Osteoblast (primary cell): ENCODE results near the gene BDH1. TPM values are rescaled to one million over a fixed set of nuclear protein-coding genes. Genes with fewer than 3 reads are reported as not detected.

Source experiments
- DNase-seq: peaks from one replicate; pipeline ENCODE4 v3.0.0; 2011; ENCODE audit warnings: low spot score, mixed read lengths; ENCODE audit not compliant: insufficient read length; ENCODE audit errors: missing footprints
- H2AFZ ChIP-seq: 2 replicates; pipeline ENCODE4 v1.6.0; 2011; ENCODE audit warnings: mild to moderate bottlenecking, low read length
- H3K27ac ChIP-seq: 2 replicates; pipeline ENCODE4 v1.5.1; 2011; ENCODE audit warnings: mild to moderate bottlenecking, low read depth, low read length, moderate library complexity
- H3K27me3 ChIP-seq: 2 replicates; pipeline ENCODE4 v1.6.0; 2012; ENCODE audit warnings: mild to moderate bottlenecking, control low read depth, inconsistent platforms, low read length, moderate library complexity; ENCODE audit not compliant: insufficient read depth
- H3K36me3 ChIP-seq: 2 replicates; pipeline ENCODE4 v1.5.1; 2011; ENCODE audit warnings: mild to moderate bottlenecking, low read length, control low read depth, moderate library complexity; ENCODE audit not compliant: insufficient read depth
- H3K4me1 ChIP-seq: 2 replicates; pipeline ENCODE4 v1.5.1; 2011; ENCODE audit warnings: mild to moderate bottlenecking, low read length, control low read depth, moderate library complexity; ENCODE audit not compliant: insufficient read depth
- H3K4me2 ChIP-seq: 2 replicates; pipeline ENCODE4 v1.6.0; 2011; ENCODE audit warnings: mild to moderate bottlenecking, low read length; ENCODE audit not compliant: insufficient read depth
- H3K4me3 ChIP-seq: fragments of 200-600 bp; sonication (generic); 3 replicates; pipeline ENCODE4 v1.5.1; 2012; ENCODE audit warnings: mild to moderate bottlenecking, low read length, inconsistent platforms; ENCODE audit not compliant: insufficient read depth
- H3K79me2 ChIP-seq: 2 replicates; pipeline ENCODE4 v1.6.0; 2012; ENCODE audit warnings: mild to moderate bottlenecking, low read length, control low read depth, inconsistent platforms; ENCODE audit not compliant: insufficient read depth
- H3K9me3 ChIP-seq: 2 replicates; pipeline ENCODE4 v1.5.1; 2011; ENCODE audit warnings: low read depth, low read length, control low read depth
- H4K20me1 ChIP-seq: 2 replicates; pipeline ENCODE4 v1.6.0; 2012; ENCODE audit warnings: mild to moderate bottlenecking, low read length, control low read depth; ENCODE audit not compliant: insufficient read depth
- small RNA-seq: library from RNA; depleted of rRNA; stranded (forward); fragments of <200 nt; gene quantifications from one replicate; pipeline ENCODE3, GENCODE V24; 2012
- total RNA-seq: library from RNA; depleted of rRNA; stranded (reverse); fragments of >200 nt; gene quantifications from 2 replicates; pipeline ENCODE4 v1.2.3, GENCODE V29; 2012
- TF ChIP-seq, protein P1 (sequence below): IDR thresholded peaks from 2 replicates; pipeline ENCODE4 v1.5.1; 2011; ENCODE audit warnings: mild to moderate bottlenecking, low read depth, low read length, moderate library complexity; ENCODE audit errors: extremely low read depth

The BDH1 gene
- total RNA-seq, 1 donor, result 5.8 TPM

- no peak overlapping the region for H3K27ac ChIP-seq
- TF ChIP-seq, protein P1, sequence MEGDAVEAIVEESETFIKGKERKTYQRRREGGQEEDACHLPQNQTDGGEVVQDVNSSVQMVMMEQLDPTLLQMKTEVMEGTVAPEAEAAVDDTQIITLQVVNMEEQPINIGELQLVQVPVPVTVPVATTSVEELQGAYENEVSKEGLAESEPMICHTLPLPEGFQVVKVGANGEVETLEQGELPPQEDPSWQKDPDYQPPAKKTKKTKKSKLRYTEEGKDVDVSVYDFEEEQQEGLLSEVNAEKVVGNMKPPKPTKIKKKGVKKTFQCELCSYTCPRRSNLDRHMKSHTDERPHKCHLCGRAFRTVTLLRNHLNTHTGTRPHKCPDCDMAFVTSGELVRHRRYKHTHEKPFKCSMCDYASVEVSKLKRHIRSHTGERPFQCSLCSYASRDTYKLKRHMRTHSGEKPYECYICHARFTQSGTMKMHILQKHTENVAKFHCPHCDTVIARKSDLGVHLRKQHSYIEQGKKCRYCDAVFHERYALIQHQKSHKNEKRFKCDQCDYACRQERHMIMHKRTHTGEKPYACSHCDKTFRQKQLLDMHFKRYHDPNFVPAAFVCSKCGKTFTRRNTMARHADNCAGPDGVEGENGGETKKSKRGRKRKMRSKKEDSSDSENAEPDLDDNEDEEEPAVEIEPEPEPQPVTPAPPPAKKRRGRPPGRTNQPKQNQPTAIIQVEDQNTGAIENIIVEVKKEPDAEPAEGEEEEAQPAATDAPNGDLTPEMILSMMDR, result no peak
- no peaks in the 10 kb centered on the region for H3K9me3 ChIP-seq
- H3K27me3 ChIP-seq, result no peaks in the 10 kb centered on the region
- H3K4me1 ChIP-seq, result peaks cover 24% of the 10 kb centered on the region
- H3K79me2 ChIP-seq, result no peaks in the 10 kb centered on the region
- DNase-seq, result no peak
- no peaks in the 10 kb centered on the region for H3K36me3 ChIP-seq
- no peak overlapping the region for H3K4me2 ChIP-seq
- H4K20me1 ChIP-seq, result no peaks in the 10 kb centered on the region
- no peak overlapping the region for H2AFZ ChIP-seq
- H3K4me3 ChIP-seq, result no peak overlapping the region
Observed at GRCh38 chr3:197460639-197461038, 95.1 kb downstream of the BDH1 start.

GRCh38 chr3:197460002-197460401 is 95.8 kb downstream of the BDH1 start:
- H3K79me2 ChIP-seq, result no peaks in the 10 kb centered on the region
- no peaks in the 10 kb centered on the region for H3K9me3 ChIP-seq
- no peaks in the 10 kb centered on the region for H3K27me3 ChIP-seq
- H3K36me3 ChIP-seq, result no peaks in the 10 kb centered on the region
- H3K4me1 ChIP-seq, result peaks cover 25% of the 10 kb centered on the region
- no peak overlapping the region for H3K4me3 ChIP-seq
- TF ChIP-seq, protein P1, result no peak
- H4K20me1 ChIP-seq, result no peaks in the 10 kb centered on the region
- no peak for DNase-seq
- H3K4me2 ChIP-seq, result no peak overlapping the region
- H3K27ac ChIP-seq, result no peak overlapping the region
- no peak overlapping the region for H2AFZ ChIP-seq

Small RNAs within 50 kb of the gene (small RNA-seq; reads per million reads assigned to genes)
- not detected for gene AC132008.1

Other genes starting within 250 kb of the BDH1 start
- gene RUBCN, start 180.9 kb upstream of the BDH1 start, total RNA-seq, result 19.7 and 23.2 TPM in 2 replicates
- 41.3 and 42.0 TPM in 2 replicates for gene FYTTD1, start 193.9 kb upstream of the BDH1 start, total RNA-seq
- 61.9 and 91.6 TPM in 2 replicates for gene LRCH3, start 235.3 kb upstream of the BDH1 start, total RNA-seq